GM18909 (cell line): ENCODE data around the gene LRIG1.

ENCODE experiments used
- ATAC-seq: cut with Tn5 transposase; IDR thresholded peaks from one replicate; pipeline ENCODE4 v1.9.1; 2021; ENCODE audit warnings: mild to moderate bottlenecking; ENCODE audit not compliant: unreplicated experiment, poor library complexity

The LRIG1 gene

GRCh38 chr3:66451766-66452165, 49.1 kb downstream of the LRIG1 start:
- ATAC-seq = no peak

- no peak for ATAC-seq
Measured at GRCh38 chr3:66450390-66451022, 50.3 kb downstream of the LRIG1 start.

DNA sequence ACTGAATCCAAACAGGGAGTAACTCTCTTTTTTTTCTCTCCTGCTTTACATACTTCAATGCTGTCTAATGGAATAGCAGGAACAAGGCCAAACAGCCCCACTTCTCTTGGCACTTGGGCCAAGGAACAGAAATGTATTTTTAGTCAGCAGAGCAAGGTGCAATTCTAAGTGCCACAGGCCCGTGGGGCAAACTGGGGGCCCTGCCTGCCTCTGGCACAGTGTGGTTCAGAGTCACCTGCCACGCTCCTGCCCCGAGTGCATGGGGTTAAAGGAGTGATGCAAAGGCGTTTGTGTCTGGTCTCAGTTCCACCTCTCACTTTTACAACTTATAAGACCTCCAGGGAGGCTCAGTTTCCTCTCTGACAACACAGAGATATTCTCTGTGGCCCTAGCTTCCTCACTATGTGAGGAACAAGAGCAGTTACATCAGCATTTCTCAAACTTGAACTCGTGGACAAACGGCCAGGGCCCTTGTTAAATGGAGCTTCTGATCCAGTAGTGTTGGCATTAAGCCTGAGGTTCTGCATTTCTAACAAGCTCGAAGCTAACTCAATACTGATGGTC, 51.3 kb downstream of the LRIG1 start:
- peak; percentile 82 for ATAC-seq

DNA sequence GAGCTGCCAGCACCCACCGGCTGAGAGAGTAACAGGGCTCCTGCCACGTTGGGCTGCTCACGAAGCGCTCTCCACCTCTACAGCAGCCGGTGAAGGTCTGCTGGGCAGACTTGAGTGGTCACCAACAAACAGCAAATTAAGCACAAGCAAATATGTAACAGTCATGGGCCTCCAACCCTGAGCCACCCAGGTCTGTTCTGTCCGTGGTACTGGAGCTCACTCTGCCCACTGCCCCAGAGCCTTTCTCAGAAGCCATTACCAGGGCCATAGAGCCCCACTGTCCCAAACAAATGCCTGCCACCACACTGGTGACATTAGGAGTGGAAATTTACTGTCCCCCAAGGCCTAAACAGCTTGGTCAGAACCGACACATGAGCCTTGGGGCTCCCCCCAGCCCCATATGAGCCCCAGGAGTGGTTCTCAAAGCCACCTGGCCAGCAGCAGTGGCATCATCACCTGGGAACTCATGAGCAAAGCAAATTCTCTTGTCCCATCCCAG, 56.6 kb downstream of the LRIG1 start:
- ATAC-seq = no peak

- ATAC-seq = no peak
Measured at GRCh38 chr3:66443118-66443803, 57.6 kb downstream of the LRIG1 start.

DNA sequence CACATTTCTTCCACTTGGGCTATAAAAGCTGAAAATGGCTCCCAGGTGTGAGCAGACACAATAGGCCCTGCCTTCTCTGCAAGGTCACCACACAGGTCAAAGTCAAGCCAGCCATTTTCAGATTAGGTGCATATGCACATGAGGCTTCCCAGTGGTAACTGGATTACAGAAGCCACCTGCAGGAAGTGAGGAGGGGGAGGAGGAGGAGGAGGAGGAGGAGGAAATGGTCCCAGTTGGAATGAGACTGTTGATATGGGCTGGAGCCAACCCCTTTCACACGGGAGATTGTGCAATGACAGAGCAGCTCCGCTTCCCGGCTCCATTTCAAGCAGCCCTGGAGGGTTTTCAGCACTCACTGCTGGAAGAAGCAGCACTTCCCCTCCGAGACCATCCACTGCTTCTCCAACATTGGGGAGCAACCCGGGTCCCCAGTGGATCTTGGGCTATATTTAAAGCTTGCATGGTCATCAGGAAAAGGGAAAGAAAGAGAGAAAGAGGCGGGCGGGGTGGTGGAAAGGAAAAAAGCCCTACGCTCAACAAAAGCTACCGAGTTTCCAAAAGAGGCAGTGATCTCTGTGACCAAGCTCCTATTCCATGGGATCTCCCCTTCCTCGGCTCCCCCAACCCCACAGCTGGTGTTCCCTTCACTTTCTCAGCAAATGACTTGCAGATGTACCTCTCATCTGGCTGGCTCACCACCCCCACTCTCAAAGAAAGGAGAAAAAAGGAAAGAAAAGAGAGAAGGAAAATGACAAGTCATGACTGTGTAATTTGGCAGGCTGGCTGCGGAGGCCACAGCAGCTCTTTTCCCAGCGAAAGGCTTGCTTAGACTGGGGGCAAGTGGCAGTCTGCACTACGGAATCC, 58.3 kb downstream of the LRIG1 start:
- ATAC-seq = no peak

GRCh38 chr3:66441692-66442091, 59.1 kb downstream of the LRIG1 start:
- no peak for ATAC-seq

DNA sequence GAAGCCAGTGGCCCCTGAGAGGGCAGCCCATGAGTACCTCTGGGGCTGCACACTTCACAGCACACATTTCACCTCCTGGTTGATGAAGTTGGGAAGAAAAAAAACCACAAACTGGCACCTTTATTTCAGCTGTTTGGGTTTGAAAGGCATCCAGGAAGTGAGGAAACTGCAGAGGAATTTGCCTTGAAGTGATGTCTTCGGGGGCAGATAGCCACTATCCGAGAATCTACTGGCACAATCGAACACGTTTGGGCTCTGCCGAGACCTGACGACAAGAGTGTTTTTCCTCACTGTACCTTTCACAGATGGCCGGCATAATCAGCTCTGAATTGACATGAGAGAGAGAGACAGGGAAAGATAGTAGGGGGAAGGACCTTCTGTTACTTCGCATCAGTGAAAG, 59.7 kb downstream of the LRIG1 start:
- ATAC-seq = no peak

GRCh38 chr3:66439666-66440344, 61.0 kb downstream of the LRIG1 start:
- no peak for ATAC-seq

GRCh38 chr3:66438046-66438445, 62.8 kb downstream of the LRIG1 start:
- ATAC-seq = no peak

- ATAC-seq = no peak
Measured at GRCh38 chr3:66437341-66437929, 63.4 kb downstream of the LRIG1 start.

DNA sequence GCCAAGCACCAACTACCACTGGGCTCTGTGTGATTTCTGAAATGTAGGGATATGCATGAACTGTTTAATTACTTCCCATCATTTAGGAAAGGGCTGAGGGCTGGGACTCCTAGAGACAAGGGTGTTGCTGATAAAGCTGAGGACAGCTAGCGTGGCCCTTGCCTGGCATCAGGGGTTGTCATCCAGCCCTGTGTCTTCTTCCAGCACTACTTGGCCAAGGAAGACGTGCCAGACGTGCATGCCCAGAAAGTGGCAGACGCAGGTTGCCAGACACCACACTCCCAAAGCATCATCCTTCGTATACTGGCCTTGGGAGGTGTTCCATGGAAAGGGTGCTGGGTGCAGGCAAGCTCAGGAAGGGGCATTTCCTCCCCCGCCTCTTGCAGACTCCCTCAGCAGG, 64.8 kb downstream of the LRIG1 start:
- ATAC-seq = no peak

- no peak for ATAC-seq
Measured at GRCh38 chr3:66434726-66435125, 66.1 kb downstream of the LRIG1 start.

DNA sequence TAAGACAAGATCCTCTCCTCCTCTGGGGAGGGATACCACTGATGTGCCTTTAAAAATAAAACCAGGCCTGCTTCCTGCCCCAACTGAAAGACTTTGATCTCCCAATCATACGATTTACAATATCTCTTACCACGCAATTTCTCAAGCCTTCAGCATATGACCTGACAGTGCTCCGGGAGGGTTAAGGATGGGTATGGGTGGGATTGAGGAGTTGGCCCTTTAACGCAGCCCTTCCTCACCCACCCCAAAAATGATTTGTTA, 67.4 kb downstream of the LRIG1 start:
- no peak for ATAC-seq

DNA sequence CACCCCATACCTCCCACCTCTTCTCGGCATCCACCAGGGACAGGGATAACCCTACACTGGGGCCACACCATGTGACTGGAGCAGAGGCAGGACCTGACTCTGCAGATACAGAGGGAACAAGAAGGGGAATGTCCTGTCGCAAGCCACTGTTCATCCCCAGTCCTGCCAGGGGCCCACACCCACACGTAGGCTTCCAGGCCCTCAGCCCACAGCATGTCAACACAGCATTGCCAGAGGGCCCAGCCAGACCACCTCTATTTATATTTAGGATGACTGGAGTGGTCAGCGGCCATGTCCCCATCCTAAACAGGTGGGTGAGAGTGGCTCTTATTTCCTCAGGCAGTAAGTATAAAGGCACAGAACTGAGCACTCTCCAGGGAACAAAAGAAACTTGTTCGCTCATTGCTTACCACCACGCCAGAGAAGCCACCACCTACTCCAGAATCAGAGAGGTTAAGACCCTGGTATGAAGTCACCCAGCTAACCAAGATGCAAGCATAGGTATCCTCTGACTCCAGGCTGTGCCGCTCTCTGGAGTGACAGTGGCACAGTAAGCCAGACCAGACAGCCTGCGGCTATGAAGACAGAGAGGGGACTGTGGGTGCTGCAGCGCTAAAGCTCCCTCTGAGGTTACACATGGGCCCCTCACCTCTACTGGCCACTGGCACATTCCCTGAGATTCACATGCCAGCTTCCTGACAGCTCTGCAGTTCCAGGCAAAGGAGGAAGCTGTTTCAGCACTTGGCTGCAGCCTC, 67.9 kb downstream of the LRIG1 start:
- no peak for ATAC-seq

- ATAC-seq = no peak
Measured at GRCh38 chr3:66432041-66432766, 68.6 kb downstream of the LRIG1 start.

GRCh38 chr3:66431494-66431893, 69.3 kb downstream of the LRIG1 start:
- ATAC-seq = no peak

GRCh38 chr3:66430876-66431275, 69.9 kb downstream of the LRIG1 start:
- ATAC-seq = no peak

DNA sequence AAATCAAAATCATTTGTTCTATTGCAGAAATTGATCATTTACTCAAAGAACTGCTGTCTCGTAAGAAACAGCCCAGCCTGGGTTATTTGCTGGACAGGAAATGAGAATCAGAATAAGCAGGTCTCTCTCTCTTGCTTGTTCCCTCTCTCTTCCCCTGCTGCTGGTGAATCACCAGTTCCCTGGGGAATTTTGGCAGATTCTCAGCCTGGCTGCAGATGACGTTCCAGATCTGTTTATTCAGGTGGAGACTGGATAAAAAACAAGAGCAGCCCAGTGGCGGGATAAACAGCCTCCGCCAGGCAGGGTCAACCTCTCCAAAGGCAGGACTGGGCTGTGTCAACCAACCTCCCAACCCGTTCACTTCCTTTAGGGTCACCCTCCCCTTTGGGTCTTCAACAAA, 72.1 kb downstream of the LRIG1 start:
- ATAC-seq = no peak
